ENCODE results near the gene FOXG1. TPM values are rescaled to one million over a fixed set of nuclear protein-coding genes. Genes with fewer than 3 reads are reported as not detected.

FOXG1 gene
- total and polyA plus RNA-seq, 10 donors: 0.03 to 0.12 (median 0.04) TPM; not detected in 6

DNA sequence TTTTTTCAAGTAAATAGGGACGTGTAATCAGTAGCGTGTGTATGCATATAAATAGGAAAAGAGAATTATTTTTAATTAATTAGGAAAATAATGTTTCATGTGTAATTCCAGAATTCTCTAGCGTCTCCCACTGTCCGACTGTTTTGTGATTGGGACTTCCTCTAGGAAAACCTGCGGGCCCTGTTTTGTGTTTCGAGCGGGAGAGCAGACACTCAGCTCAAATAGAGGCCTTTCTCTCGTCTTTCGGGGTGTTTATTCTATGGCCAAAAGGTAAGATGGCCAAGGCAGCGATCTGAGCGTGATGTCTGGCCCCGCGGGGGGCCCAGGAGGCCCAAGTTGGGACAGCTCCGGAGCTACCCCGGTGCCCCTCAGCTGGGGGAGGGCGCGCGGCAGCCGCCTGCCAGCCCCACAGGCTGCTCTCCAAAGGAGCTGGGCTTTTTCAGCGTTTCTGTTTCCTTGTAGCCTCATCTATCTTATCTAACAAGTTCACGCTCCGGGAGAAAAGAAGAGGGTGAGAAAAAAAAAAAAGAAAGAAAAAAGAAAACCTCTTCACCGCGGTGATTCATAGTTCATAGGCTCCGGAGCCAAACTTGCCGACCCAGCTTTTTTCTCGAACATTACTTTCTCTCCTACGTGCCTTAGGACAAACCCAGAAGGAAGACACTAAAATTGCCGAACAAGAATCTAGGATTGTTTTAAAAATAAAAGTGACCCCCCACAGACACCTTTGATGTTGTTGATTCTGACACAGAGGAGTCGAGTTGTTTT lies 7.5 kb upstream of the FOXG1 start:
- WGBS, 5 donors: 3 to 8% (median 4%) methylated on average over 30 of the region's 30 CpGs
- H3K36me3 ChIP-seq: no peaks in the 10 kb centered on the region
- TF ChIP-seq, protein P1, sequence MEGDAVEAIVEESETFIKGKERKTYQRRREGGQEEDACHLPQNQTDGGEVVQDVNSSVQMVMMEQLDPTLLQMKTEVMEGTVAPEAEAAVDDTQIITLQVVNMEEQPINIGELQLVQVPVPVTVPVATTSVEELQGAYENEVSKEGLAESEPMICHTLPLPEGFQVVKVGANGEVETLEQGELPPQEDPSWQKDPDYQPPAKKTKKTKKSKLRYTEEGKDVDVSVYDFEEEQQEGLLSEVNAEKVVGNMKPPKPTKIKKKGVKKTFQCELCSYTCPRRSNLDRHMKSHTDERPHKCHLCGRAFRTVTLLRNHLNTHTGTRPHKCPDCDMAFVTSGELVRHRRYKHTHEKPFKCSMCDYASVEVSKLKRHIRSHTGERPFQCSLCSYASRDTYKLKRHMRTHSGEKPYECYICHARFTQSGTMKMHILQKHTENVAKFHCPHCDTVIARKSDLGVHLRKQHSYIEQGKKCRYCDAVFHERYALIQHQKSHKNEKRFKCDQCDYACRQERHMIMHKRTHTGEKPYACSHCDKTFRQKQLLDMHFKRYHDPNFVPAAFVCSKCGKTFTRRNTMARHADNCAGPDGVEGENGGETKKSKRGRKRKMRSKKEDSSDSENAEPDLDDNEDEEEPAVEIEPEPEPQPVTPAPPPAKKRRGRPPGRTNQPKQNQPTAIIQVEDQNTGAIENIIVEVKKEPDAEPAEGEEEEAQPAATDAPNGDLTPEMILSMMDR (IDR thresholded peaks at IDR 0.05 in 8 of 11, conservative IDR thresholded peaks at IDR 0.05 in 3 of 11): no peak
- TF ChIP-seq POLR2AphosphoS5 (IDR thresholded peaks at IDR 0.05) (no peak), POLR2A (IDR thresholded peaks at IDR 0.05) (no peak)
- H3K9me3 ChIP-seq: peaks cover 0 to 4% (median 0%) of the 10 kb centered on the region in 8 donors
- intact Hi-C loops (cut with DNase I; ENCODE audit: low total_unique reads): no loop called here
- H3K27ac ChIP-seq: no peak overlapping the region
- peaks cover 13 to 100% (median 95%) of the 10 kb centered on the region in 7 donors for H3K27me3 ChIP-seq (replicated peaks in 1 of 7)
- no peak for DNase-seq
- no peak overlapping the region for H3K4me3 ChIP-seq
- H3K4me1 ChIP-seq: peaks cover 0 to 14% (median 6%) of the 10 kb centered on the region in 6 donors

DNA sequence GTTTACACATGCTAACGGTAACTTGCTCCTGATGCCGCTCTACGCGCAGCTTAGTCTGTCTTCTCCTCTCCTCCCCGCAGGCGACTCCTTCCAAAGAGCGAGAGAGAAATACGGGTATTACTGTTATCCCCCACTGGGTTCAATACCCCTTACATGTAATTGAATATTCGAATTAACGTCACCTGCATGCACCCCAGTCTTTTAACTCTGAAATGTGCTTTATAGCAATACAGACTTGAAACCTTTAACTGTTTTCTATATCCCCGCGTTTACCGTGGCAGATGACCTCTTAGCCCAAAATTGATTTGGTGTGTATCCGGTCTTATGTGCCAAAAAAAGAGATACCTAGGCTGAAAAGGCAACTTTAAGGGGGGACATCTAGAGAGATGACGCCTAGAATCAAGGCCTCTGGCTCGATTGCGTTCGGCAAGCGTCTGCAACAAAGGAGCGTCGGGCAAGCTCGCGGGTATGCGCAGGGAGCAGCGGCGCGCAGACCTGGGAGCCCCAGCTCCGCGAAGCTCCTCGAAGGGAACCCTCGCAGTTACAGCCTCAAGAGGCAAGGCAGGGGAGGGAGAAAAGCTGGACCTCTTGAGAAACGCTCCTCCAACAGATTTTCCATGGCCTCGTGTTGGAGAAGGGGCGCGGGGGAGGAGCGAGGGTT lies 6.8 kb upstream of the FOXG1 start:
- TF ChIP-seq, protein P1 (IDR thresholded peaks at IDR 0.05 in 8 of 11, conservative IDR thresholded peaks at IDR 0.05 in 3 of 11): no peak
- TF ChIP-seq POLR2AphosphoS5 (IDR thresholded peaks at IDR 0.05) (no peak), POLR2A (IDR thresholded peaks at IDR 0.05) (no peak)
- Histone ChIP-seq H3K9me3 (peaks cover 0 to 4% (median 0%) of the 10 kb centered on the region in 8 donors), H3K27me3 (replicated peaks in 1 of 7) (peaks cover 13 to 100% (median 98%) of the 10 kb centered on the region in 7 donors), H3K4me1 (peaks cover 0 to 10% (median 6%) of the 10 kb centered on the region in 6 donors), H3K27ac (no peak overlapping the region), H3K4me3 (no peak overlapping the region), H3K36me3 (no peaks in the 10 kb centered on the region)
- DNase-seq: no peak
- intact Hi-C loops (cut with DNase I; ENCODE audit: low total_unique reads): no loop called here
- 5 to 11% (median 7%) methylated on average over 36 of the region's 36 CpGs for WGBS, 5 donors

DNA sequence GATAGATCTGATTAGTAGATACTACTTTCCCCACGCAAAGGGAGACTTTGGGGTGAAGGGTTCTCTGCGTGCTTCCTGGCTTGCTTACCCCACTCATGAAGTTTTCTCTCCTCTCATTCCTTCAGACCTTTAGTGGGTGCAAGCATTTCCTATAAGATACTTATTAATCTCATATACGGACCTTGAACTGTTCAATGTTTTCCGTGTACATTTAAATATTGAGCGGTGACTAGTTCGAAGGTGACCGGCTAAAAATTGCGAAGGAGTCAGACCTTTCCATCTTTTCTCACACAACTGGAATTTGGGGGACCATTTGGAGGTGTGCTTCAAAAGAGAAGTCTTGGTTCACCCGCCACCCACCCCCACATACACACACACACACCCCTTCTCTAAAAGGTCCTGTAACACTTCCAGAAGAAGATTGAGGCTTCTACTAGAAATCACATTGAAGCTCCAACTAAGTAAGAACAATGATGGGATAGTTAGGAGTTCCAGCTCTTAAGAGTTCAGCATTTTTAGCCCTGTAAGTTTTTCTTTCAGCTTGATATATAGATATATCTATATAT lies 6.1 kb upstream of the FOXG1 start:
- Histone ChIP-seq H3K4me3 (no peak overlapping the region), H3K27ac (no peak overlapping the region), H3K36me3 (no peaks in the 10 kb centered on the region), H3K4me1 (peaks cover 0 to 16% (median 6%) of the 10 kb centered on the region in 6 donors), H3K9me3 (peaks cover 0 to 4% (median 0%) of the 10 kb centered on the region in 8 donors), H3K27me3 (replicated peaks in 1 of 7) (peaks cover 13 to 100% (median 98%) of the 10 kb centered on the region in 7 donors)
- intact Hi-C loops (cut with DNase I; ENCODE audit: low total_unique reads): no loop called here
- no peak for DNase-seq
- WGBS, 5 donors: 15 to 24% (median 19%) methylated on average over 9 of the region's 9 CpGs
- TF ChIP-seq POLR2A (IDR thresholded peaks at IDR 0.05) (no peak), POLR2AphosphoS5 (IDR thresholded peaks at IDR 0.05) (no peak)
- TF ChIP-seq, protein P1 (IDR thresholded peaks at IDR 0.05 in 8 of 11, conservative IDR thresholded peaks at IDR 0.05 in 3 of 11): no peak
